ENCODE results near the gene MICALL1. TPM values are rescaled to one million over a fixed set of nuclear protein-coding genes. Genes with fewer than 3 reads are reported as not detected.
A peak's percentile ranks its signal among the peaks of the same experiment; 100 is the strongest.

Gene MICALL1
- total RNA-seq, 8 experiments from 2014 or later: 14.5 to 42.2 (median 19.7) TPM

GRCh38 chr22:37893583-37893983, 12.5 kb upstream of the MICALL1 start:
- no peak for ATAC-seq (replicated peaks in 6 of 8)
- in situ Hi-C loops (cut with MboI; ENCODE audit: low pct_unique_long_range_greater_than_20kb in 2 of 9, low sequenced_read_pairs in 9 of 9, unreplicated experiment in 9 of 9): no loop called here
- 82 to 100% (median 95%) methylated on average over 1 to 5 of the region's 5 CpGs; no CpG with 5 or more reads in 6 of the 10 experiments for WGBS, 10 experiments
- Histone ChIP-seq H3K4me3 (no peak overlapping the region), H3K27ac (no peak overlapping the region), H3K4me1 (replicated peaks in 1 of 2) (peaks cover 5 to 17% of the 10 kb centered on the region in 2 donors)

DNA sequence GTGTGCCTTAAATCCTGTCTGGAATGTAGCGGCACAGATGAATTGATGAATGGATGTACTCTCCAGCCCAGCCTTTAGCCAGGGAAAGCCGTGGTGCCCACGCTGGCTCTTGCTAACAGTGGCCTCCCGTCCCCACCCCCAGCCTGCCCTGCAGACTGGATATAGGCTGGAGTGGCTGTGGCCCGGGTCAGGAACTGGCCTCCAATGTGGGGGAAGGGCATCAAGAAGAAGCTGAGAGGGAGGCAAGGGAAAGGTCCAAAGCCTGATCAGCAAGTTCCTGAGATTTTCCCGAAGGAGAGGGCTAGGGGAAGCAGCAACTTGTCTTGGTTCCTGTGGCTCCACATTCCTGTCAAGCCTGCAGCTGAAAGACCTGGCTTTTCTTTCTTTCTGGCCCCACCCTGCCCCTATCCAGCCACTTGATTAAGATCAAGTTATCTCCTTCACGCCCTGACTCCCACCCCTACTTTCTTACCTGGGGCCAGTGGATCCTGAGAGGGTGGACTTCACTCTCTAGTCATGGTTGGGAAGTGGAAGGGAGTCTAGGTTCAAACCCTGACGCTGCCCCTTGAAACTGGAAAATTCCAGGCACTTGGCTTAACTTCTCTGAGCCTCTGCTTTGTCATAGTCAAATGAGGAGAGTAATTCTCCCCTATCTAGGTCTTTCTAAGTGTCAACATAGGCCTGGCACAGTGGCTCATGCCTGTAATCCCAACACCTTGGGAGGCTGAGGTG, 11.0 kb upstream of the MICALL1 start:
- Histone ChIP-seq H3K4me3 (no peak overlapping the region), H3K27ac (no peak overlapping the region), H3K4me1 (replicated peaks in 1 of 2) (peaks cover 5 to 17% of the 10 kb centered on the region in 2 donors)
- in situ Hi-C loops (cut with MboI; ENCODE audit: low pct_unique_long_range_greater_than_20kb in 2 of 9, low sequenced_read_pairs in 9 of 9, unreplicated experiment in 9 of 9): no loop called here
- ATAC-seq (replicated peaks in 6 of 8): peak in 4 of 8 experiments; percentile 25 to 40 (median 34)
- WGBS, 10 experiments: 38 to 90% (median 52%) methylated on average over 1 to 6 of the region's 8 CpGs; no CpG with 5 or more reads in 1 of the 10 experiments

- in situ Hi-C loops (cut with MboI; ENCODE audit: low pct_unique_long_range_greater_than_20kb in 2 of 9, low sequenced_read_pairs in 9 of 9, unreplicated experiment in 9 of 9): no loop called here
- Histone ChIP-seq H3K4me3 (no peak overlapping the region), H3K4me1 (replicated peaks in 1 of 2) (peaks cover 5 to 17% of the 10 kb centered on the region in 2 donors), H3K27ac (no peak overlapping the region)
- 73 to 92% (median 86%) methylated on average over 1 to 4 of the region's 5 CpGs; no CpG with 5 or more reads in 3 of the 10 experiments for WGBS, 10 experiments
- ATAC-seq (replicated peaks in 6 of 8): peak in 6 of 8 experiments; percentile 10 to 50 (median 30)
Observed at GRCh38 chr22:37896181-37896592, 9.9 kb upstream of the MICALL1 start.

DNA sequence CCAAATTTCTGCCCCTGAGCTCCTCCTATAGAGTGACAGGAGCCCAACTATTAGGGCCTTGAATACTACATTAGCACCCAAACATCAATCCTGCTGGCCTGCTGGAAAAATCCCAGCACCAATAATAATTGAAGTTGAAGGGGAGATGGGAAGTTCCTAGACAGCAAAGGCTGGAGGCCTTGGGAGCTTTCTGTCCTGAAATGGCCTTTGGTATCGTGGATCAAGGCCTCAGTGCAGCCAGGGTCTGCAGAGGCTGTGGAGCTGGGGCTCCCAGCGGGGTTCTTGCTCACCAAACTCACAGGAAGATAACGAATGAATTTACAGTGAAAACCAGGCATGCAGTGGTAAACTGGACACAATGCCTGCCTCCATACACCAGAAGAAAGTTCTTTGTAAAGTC, 9.2 kb upstream of the MICALL1 start:
- ATAC-seq (replicated peaks in 6 of 8): no peak
- WGBS, 10 experiments: 40 to 100% (median 89%) methylated on average over 1 to 3 of the region's 3 CpGs; no CpG with 5 or more reads in 4 of the 10 experiments
- in situ Hi-C loops (cut with MboI; ENCODE audit: low pct_unique_long_range_greater_than_20kb in 2 of 9, low sequenced_read_pairs in 9 of 9, unreplicated experiment in 9 of 9): no loop called here
- Histone ChIP-seq H3K4me3 (no peak overlapping the region), H3K27ac (no peak overlapping the region), H3K4me1 (replicated peaks in 1 of 2) (peaks cover 5 to 17% of the 10 kb centered on the region in 2 donors)

- Histone ChIP-seq H3K27ac (no peak overlapping the region), H3K4me1 (replicated peaks in 1 of 2) (peaks cover 5 to 17% of the 10 kb centered on the region in 2 donors), H3K4me3 (no peak overlapping the region)
- peak in 1 of 8 experiments; percentile 10 for ATAC-seq (replicated peaks in 6 of 8)
- in situ Hi-C loops (cut with MboI; ENCODE audit: low pct_unique_long_range_greater_than_20kb in 2 of 9, low sequenced_read_pairs in 9 of 9, unreplicated experiment in 9 of 9): no loop called here
- WGBS, 10 experiments: 93% methylated on average over 2 of the region's 2 CpGs; no CpG with 5 or more reads in 9 of the 10 experiments
Observed at GRCh38 chr22:37897807-37898206, 8.3 kb upstream of the MICALL1 start.

DNA sequence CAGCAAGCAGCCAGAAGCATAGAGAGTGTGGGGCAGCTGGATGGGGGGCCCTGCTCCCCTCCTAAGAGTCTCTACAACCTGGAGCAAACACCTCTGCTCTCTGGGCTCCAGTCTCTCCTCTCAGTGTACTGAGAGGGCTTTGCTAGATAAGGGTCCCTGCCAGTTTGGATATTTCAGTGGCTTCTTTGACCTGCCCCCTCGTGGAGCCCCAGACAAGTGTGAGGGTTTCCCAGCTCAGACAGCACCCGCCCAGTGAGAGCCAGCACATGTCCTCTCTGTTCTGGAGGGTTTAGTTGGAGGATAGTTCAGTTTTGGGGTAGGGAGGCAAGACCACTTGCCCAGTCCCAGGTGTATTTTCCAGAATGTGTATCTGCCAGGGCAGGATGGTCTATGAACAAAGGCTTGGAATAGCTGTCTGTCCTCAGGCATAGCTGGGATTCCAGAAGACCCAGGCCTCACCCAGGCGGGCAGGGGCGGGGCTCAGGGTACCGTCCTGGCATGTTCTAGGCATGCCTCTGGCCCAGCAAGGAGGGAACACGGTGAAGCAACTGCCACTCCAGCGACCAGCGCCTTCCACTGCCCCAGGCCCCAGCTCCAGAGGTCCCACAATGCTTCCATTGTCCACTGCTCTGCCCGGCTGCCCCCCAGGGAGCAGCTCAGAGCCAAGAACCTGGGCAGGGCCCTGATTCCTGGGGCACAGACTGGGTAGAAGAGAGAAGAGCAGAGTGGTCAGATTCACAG, 7.5 kb upstream of the MICALL1 start:
- peak; percentile 23 to 83 (median 50) for ATAC-seq (replicated peaks in 6 of 8)
- Histone ChIP-seq H3K4me1 (replicated peaks in 1 of 2) (peaks cover 5 to 17% of the 10 kb centered on the region in 2 donors), H3K4me3 (no peak overlapping the region), H3K27ac (no peak overlapping the region)
- 60 to 74% (median 68%) methylated on average over 1 to 7 of the region's 9 CpGs; no CpG with 5 or more reads in 6 of the 10 experiments for WGBS, 10 experiments
- in situ Hi-C loops (cut with MboI; ENCODE audit: low pct_unique_long_range_greater_than_20kb in 2 of 9, low sequenced_read_pairs in 9 of 9, unreplicated experiment in 9 of 9): no loop called here

DNA sequence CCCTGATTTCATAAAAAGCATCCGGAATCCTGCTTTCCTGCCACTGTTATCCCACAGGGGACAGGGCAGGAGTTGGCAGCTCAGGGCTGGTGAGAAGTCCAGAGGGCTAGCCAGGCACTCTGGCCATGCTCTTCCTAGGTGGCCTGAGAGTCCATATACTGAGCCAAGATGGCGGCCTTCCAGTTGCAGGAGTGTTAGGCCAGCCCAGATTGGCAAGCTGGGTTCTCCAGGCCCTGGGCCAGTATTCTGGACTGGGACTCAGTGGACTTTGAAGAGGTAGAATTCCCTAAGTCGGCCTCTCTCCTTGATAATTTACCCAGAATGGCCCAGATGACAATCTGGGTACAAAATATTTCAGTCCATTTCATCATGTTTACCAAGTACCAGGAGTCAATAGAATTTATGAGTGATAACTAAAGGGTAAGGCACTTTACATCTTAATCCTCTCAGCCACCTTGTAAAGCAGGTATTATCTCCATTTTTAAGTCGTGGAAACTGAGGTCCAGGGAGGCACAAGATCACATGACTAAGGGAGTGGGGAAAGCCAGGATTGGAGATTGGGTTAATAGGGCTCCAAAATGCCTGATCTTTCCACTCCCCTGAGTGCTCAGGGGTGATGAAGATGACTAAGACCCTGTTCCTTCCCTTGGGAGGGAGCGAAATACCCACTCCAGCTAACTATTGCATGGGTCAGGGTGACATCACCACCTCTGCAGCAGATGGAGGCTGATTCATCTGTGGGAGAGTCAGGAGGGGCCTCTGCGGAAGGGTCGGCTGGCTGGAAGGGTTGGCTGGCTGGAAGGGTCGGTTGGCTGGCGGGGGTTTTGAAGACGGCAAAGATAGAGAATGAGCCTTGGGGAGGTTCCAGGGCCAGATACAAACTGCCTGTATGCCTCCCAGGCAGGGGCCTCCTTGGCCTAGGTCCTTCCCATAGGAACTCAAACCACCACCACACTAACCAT, 1.2 kb upstream of the MICALL1 start:
- H3K4me3 ChIP-seq: peak overlapping the region in 3 of 5 donors; percentile 54 to 73 (median 58)
- peaks cover 25 to 27% of the 10 kb centered on the region in 2 donors for H3K4me1 ChIP-seq (replicated peaks in 1 of 2)
- peak in 7 of 8 experiments; percentile 47 to 85 (median 81) for ATAC-seq (replicated peaks in 6 of 8)
- in situ Hi-C loops (cut with MboI; ENCODE audit: low pct_unique_long_range_greater_than_20kb in 2 of 9, low sequenced_read_pairs in 9 of 9, unreplicated experiment in 9 of 9): no loop called here
- whole genome bisulfite sequencing, 10 experiments: 19 to 100% (median 75%) methylated on average over 1 to 9 of the region's 10 CpGs; no CpG with 5 or more reads in 2 of the 10 experiments
- H3K27ac ChIP-seq: peak overlapping the region; percentile 84 to 90

DNA sequence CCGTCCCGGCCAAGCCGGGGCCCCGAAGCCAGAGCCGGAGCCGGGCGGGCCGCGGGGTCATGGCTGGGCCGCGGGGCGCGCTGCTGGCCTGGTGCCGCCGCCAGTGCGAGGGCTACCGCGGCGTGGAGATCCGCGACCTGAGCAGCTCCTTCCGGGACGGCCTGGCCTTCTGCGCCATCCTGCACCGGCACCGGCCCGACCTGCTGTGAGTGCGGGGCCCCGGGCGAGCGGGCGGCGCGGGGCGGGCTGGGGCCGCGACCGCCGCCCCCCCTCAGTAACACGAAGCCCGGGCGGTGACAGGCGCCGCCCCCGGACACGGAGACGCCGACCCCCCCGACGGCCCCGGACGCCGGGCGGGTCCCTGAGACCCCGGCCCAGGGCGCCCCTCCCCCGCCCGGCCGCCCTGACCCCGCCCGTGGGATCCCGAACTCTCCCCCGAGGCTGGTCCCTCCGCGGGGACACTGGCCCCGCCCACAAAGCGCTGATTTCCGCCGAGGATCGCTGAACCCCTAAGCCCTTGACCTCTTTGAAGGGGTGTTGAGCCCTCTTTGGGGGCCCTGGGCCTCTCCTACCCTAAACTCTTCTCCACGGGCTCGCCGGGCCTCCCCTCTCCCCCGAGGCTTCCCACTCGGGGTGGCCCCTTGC, 389 bp downstream of the MICALL1 start:
- Histone ChIP-seq H3K4me1 (replicated peaks in 1 of 2) (peaks cover 41 to 43% of the 10 kb centered on the region in 2 donors), H3K4me3 (peak overlapping the region; percentile 54 to 77 (median 72)), H3K27ac (peak overlapping the region; percentile 84 to 90)
- in situ Hi-C loops (cut with MboI; ENCODE audit: low pct_unique_long_range_greater_than_20kb in 2 of 9, low sequenced_read_pairs in 9 of 9, unreplicated experiment in 9 of 9): no loop called here
- WGBS, 10 experiments: 0% methylated on average over 1 to 8 of the region's 75 CpGs; no CpG with 5 or more reads in 8 of the 10 experiments
- ATAC-seq (replicated peaks in 6 of 8): peak; percentile 2 to 54 (median 4)

- ATAC-seq (replicated peaks in 6 of 8): no peak
- peak overlapping the region in 1 of 2 donors; percentile 90 for H3K27ac ChIP-seq
Observed at GRCh38 chr22:37907036-37907954, 1.2 kb downstream of the MICALL1 start.

GRCh38 chr22:37909766-37910165, 3.7 kb downstream of the MICALL1 start:
- in situ Hi-C loops (cut with MboI; ENCODE audit: low pct_unique_long_range_greater_than_20kb in 2 of 9, low sequenced_read_pairs in 9 of 9, unreplicated experiment in 9 of 9): no loop called here
- no peak overlapping the region for H3K27ac ChIP-seq
- peak in 1 of 8 experiments; percentile 2 for ATAC-seq (replicated peaks in 6 of 8)
- H3K4me1 ChIP-seq (replicated peaks in 1 of 2): peaks cover 39 to 40% of the 10 kb centered on the region in 2 donors
- 31 to 100% (median 93%) methylated on average over 1 to 5 of the region's 7 CpGs; no CpG with 5 or more reads in 6 of the 10 experiments for WGBS, 10 experiments
- H3K4me3 ChIP-seq: no peak overlapping the region

More at GRCh38 chr22:37907036-37907954, 1.2 kb downstream of the MICALL1 start:
- Histone ChIP-seq H3K4me3 (peak overlapping the region; percentile 54 to 77 (median 72)), H3K4me1 (replicated peaks in 1 of 2) (peaks cover 45 to 46% of the 10 kb centered on the region in 2 donors)
- 8 to 100% (median 59%) methylated on average over 1 to 13 of the region's 19 CpGs for WGBS, 10 experiments
- in situ Hi-C loops (cut with MboI; ENCODE audit: low pct_unique_long_range_greater_than_20kb in 2 of 9, low sequenced_read_pairs in 9 of 9, unreplicated experiment in 9 of 9): no loop called here

All from motor neuron (in vitro differentiated cells).